Left kidney (tissue), 2 donors: ENCODE measurements around the gene CASK. TPM values are rescaled to one million over a fixed set of nuclear protein-coding genes. Genes with fewer than 3 reads are reported as not detected.
"Not testable (repeated sequence)": the region's sequence is repeated elsewhere in the genome, so short reads cannot be mapped to it uniquely, and the experiment has no call there.

Experiments
- DNase-seq: peaks from one replicate; pipeline ENCODE4 v3.0.0-alpha.2; 2013
- polyA plus RNA-seq: library from polyadenylated mRNA; unstranded; fragments of 120-200 nt; gene quantifications from one replicate; pipeline ENCODE4 v1.2.1, GENCODE V29; 2013; ENCODE audit not compliant: insufficient read length

The CASK gene
- polyA plus RNA-seq, 1 donor: 53.0 TPM

DNA sequence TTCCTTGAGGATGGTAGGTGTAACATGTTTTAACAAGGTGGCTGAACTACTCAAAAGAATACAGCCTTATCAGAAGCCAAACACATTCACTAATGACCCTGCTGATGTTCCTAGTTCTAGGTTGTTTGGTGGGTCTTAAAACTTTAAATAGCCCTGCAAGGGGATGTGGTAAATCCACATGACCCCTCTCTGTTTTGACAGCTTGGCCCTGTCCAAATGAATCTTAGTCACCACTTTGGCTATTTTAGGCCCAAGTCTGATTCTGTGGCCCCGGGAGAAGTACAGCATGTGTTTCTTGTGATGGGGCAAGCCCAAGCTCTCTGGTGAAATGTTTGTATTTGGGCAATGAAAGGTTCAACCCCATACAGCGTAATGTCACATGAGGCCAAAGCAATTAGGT is 289.1 kb downstream of the CASK start:
- no peak for DNase-seq

DNA sequence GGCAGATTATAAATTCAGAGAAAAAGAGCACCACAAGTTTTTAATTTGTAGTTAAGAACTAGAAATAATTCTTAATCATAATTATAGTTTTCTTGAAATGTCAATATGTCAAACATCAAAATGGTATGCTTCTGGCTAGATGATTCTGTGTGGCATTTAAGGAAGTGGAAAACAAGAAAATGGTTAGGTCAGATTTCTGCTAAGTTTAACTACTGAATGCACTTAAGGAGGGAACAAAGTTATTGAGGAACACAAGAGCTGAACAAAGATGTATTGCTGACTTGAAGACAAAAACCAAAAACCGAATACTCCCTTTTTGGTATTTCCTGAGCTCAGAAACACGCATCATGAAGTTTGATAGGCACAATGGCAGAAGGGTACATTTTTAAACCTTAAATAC is 293.3 kb downstream of the CASK start:
- DNase-seq: no peak

DNA sequence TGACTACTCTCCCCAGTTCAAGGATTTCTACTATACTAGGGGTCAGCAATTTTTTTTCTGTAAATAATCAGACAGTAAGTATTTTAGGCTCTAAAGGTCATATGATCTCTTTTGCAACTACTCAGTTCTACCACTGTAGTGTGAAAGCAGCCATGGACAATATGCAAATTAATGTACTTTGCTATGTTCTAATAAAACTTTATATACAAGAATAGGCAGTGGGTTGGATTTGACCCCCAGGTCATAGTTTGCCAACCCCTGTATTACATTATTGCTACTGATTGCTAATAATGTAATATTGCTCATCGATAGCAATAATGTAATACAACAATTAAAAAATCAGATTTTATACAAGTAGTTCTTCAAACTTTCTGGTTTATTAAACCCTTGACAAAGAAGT is 293.8 kb downstream of the CASK start:
- no peak for DNase-seq

DNA sequence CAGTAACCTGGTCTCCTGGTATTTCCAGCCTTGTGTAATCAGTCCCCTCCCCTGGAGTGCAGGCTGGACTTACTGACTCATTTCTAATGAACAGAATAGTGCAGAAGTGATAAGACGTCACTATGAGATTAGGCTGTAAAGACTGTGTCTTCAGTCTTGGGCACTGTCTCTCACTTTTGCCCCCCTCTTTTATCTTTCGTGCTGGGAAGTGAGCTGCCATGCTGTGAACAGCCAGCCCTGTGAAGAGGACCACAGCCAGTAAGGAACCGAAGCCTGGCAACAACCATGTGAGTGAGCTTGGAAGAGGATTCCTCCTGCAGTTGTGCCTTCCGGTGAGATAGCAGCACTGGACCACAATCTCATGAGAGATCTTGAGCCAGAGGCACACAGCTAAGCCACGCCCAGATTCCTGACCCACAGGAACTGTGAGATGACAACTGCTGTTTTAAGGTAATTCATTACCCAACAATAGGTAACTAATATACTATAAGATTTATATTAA is 302.1 kb downstream of the CASK start:
- DNase-seq: no peak

DNA sequence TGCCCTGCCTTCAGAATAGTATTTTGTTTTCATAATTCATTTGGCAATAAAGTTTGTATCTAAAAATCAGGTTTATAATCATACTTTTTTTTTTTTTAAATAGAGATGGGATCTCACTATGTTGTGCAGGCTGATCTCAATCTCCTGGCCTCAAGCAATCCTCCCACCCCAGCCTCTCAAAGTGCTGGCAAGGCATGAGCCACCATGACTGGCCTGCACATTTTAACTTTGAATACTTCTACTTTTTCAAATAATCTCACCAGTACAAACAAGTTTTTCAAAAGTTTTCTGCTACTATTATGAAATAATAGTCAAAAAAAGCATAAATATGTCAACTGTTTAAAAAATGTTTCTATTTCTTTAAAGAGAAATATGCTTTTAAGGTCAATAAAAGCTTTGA is 304.1 kb downstream of the CASK start:
- no peak for DNase-seq

DNA sequence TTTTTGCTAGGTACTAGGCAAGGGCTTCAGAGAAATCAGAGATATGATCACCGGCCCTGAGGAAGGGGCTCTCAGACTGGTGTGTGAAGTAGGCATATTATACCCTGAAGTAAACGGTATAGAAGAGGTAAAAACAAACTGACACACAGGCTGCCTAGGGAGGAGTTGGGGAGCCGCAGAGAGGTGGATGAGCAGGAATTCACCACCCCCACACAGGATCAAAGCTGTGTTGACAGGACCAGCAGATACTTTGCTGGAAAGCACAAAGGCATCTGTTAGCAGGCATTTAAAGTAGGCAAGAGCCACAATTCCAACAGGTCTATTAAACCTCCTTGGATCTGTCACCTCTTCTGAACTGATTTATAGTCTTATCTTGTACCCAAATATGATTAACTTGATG is 306.4 kb downstream of the CASK start:
- no peak for DNase-seq

DNA sequence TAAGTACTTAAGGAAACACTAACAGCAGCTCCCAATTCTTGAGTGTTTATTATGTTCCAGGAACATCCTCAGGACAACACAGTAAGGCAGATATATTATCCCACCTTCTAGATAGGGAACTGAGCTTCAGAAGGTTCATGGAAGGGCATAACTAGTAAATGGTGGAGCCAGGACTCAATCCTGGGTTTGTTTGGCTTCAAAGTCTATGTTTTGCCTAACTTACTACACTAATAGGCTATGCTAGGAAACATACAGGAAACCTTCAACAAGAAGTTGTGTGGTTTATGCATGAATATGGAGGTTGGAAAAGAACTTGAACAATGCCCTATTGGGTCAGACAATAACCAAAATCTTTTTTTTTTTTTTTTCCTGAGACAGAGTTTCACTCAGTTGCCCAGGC is 307.1 kb downstream of the CASK start:
- no peak for DNase-seq

DNA sequence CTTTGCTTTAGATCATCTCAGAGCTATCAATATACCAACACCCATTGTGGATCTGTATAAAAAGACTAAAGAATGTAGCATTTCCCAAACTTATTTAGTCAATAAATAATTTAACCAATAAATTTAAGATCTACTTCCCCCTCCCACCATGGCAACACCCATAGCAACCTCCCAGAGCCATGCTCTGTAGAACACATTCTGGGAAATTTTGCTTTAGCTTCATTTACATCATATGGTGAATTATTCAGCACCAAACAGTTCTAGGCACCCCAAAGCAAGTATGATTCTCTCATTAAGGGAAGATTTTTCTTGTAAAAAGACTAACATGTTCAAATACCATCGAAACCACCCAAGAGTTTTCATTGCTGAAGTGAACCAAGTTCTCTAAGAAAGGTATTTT is 315.1 kb downstream of the CASK start:
- DNase-seq: no peak

DNA sequence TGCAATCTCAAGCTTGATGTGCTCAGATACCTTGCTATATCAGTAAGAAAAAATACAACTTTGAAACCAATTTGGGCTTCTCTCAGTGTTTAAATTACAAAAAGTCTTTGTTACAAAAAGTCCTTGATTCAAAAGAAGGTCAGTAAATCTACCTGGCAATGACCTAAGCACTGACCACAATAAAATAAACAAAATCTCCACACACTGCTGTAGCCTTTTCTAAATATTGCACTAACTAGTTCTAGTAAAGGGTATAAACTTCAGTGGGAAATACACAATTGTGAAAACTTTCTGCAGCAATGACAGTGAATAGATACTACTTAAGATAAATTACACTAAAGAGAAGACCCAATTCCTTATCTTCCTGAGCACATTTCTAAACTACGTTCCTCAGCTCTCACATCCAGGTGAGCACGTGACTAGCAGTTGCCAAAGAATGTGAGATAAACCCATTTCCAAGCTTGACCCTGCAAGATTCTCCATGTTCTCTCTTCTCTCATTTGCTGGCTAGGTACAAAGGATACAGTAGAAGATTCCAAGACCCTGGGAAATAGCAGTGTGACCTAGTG is 316.0 kb downstream of the CASK start:
- DNase-seq: no peak

DNA sequence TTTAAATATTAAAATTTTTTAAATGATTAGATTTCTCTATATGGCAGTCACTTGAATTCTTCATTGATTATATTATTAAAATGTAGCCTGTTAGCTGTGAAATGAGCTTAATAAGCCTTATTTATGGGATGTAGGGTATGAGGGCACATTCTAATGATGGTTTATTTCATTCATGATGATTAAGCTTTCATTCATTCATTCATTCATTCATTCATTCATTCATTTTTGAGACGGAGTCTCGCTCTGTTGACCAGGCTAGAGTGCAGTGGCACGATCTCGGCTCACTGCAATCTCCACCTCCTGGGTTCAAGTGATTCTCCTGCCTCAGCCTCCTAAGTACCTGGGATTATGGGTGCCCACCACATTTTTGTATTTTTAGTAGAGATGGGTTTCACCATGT is 317.3 kb downstream of the CASK start:
- not testable (repeated sequence) for DNase-seq

DNA sequence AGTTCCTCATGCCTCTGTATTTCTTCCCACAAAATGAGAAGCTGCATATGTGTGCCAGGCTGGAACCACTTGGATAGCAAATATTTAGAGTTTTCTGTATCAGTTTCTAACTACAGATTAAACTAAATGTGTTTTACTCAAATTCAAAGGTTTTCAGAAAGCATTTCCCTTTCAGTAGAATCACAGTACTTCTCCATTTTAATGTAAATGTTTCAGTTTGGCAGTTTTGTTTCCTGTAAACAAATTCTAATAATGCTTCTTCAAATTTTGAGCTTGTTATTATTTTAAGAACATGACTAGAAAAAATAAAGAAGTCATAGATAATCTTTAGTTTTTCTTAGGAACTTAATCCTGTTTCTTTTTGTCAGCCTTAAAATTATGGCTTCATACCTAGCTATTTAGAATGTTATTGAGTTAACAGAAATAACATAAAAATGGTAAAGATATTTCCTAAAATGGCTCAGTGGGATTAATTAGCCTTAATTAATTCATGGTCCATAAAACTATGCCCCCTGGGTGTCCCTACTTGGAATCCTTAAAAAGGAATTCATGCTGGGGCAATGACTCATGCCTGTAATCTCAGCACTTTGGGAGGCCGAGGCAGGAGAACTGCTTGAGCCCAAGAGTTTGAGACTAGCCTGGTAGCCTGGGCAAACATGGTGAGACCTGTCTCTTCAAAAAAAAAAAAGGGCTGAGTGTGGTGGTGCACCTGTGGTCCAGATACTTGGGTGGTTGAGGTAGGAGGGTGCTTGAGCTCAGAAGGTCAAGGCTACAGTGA is 318.4 kb downstream of the CASK start:
- DNase-seq: no peak

DNA sequence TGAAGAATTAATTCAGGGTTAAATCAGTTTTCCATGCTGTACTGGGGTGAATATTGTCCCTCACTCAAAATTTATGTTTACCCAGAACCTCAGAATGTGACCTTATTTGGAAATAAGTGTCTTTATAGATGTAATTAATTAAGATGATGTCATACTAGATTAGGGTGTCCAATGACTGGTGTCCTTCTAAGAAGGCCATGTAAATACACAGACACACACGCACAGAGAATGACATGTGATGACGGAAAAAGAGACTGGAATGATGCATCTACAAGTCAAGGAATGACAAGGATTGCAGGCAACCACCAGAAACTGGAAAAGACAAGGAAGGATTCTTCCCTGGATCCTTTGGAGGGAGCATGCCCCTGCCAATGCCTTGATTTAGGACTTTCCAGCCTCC is 319.2 kb downstream of the CASK start:
- no peak for DNase-seq

DNA sequence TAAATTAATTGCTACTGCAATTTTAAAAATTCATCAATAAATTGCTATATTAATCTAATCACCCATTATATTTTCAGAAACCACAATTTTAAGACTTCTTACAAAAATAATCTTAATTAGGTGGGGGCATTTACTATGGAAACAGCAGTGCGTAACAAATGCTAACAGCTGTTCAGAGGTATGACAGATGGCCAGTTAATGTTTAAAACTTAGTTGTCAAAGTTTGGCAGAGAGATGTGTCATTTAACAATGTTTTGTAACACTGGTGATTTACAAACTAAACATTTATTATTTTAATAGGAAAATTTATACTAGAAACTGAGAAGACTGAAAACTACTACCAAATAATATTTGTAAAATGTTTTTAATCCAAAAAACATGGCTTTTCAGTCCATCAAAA is 319.8 kb downstream of the CASK start:
- DNase-seq: no peak

DNA sequence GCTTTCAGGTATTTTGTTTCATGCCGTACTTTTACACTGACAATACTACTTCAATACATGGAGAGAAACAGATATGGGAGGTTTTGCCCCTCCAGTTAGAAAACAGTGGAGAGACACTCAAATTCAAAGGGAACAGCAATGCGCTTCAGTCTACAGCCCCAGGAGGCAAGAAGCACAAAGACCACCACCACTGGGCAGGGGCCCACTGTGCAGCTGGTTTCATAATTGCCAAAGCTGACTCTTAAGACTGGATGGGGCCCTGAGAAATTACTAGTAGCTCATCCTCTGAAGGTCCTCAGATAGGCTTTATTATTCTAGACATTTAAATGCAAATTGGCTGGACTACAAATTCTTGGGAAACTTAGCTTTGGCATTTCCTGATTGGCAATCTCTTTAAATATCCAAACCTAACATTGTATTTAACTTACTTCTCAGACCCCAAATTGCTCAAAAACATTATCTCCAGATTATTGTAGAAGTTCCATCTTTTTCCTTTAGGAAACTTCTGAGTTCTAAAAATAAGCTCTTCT is 320.5 kb downstream of the CASK start:
- no peak for DNase-seq

DNA sequence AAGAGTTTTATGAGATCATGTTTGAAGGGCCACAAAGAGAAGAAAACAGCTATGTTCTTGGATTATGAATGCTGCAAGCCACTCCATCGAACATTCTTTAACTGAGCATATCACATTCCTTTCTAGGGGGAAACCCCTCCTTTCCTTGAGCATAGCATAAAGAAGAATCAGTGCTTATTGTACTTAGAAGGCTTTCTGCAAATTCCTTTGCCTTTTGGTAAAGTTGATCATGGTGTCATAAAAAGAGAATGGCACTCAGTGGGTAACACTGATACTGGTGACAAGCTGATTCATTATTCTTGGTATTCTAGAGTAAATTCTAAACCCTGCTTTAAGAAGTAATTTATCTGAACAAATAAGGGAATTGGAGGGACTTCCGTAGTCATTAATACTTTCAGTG is 323.1 kb downstream of the CASK start:
- no peak for DNase-seq

DNA sequence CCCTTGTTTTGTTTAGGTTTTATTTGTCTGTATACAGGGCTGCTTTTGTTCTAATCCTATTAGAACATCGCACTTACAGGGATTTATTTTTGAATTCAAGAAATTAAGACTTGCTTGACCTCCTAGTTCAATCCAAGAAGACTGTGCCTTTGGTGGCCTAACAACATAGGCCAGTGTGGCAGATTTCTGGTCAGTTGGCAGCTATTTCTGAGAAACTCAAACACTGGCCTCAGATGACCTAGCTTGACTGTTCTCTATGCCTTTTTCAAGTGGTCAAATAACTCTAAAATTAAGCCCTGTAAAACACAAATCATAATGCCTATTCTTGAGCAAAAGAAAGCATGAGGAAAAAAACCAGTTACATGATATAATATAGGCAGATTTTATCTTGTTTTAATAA is 323.8 kb downstream of the CASK start:
- no peak for DNase-seq

DNA sequence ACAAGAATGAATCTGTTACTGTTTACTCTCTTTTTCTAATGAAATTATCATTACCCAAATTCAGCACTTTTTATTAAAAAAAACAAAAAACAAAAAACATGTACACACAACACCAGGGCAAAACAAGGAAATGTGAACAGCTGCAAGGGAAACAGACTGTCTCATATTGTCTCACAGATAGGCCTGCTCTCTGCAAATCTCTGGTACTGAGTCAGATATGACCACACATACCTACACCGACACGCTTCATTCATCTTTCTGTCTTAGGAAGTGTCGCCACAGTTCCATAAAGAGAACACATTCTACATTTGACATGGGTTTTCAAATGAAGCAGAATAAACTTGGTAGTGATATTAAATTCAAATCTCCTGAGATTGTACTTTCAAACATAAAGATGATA is 326.8 kb downstream of the CASK start:
- DNase-seq: no peak

DNA sequence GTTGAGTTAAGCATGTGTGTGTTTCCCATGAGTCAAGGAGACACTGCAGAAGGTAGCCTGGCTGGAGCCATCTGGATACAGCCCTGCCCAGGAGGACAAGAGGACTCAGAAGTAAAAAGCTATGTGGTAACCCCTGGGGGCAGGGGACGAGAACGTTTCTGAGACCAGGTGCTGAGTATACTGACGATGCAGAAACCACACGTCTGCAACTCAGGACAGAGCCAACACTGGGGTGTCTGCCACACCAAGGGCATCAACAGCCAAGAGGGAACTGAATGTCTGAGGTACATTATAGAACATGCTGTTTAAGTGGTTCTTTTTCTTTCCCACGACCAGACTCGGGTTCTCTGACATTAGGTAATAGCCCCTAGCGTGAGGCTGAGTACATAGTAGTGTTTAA is 328.7 kb downstream of the CASK start:
- no peak for DNase-seq

DNA sequence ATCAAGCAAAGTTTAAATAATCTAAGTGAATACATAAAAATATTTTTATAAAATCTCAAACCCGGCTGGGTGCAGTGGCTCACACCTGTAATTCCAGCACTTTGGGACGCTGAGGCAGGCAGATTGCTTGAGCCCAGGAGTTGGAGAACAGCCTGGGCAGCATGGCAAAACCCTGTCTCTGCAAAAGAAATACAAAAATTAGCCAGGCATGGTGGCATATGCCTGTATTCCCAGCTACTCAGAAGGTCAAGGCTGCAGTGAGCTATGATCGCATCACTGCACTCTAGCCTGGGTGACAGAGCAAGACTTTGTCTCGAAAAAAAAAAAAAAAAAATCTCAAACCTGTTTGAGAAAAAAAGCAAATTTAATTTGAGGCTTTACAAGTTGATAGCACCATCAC is 331.4 kb downstream of the CASK start:
- DNase-seq: no peak

DNA sequence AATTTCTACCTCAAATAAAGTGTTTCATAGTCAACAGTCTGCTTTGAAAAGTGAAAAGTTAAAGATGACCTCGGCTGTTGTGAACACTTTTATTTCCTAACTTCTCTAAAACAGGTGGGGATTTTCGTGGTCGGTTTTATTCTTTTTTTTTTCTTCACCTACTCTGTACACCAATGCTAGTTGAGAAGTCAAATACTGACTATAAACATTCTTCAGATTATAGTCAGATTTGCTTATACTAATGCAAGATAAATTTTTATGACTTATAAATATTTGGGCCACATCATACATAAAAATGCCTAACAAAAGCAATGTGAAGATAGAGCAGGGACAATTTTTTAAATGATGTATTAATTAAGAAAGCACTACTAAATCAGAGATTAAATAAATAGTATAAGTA is 332.7 kb downstream of the CASK start:
- DNase-seq: no peak

DNA sequence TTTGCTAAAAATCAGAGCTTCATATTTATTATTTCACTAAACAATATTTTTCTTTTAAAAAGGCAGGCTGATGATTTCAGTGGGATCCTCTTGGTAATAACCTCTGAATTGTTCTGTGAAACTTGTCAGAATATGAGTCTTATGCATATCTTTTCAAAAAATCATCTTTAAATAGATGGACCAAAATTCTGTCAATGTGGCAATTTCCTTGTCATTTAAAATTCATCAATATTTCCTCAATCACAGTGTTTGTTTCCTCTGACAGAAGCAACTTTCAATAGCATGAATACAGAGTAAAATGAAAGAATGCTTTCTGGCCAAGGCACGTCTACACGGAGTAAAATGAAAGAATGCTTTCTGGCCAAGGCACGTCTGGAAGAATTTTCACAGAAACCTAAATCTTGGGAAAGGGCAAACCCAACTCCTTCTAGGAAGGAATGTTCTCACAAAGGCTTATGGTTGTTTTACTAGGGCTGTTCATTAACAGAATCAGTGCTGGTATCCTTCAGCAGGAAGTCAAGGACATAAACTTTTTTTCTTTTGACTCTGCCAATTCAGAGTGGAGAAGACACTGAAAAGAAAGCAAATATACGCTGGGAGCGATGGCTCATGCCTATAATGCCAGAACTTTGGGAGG is 333.6 kb downstream of the CASK start:
- no peak for DNase-seq

DNA sequence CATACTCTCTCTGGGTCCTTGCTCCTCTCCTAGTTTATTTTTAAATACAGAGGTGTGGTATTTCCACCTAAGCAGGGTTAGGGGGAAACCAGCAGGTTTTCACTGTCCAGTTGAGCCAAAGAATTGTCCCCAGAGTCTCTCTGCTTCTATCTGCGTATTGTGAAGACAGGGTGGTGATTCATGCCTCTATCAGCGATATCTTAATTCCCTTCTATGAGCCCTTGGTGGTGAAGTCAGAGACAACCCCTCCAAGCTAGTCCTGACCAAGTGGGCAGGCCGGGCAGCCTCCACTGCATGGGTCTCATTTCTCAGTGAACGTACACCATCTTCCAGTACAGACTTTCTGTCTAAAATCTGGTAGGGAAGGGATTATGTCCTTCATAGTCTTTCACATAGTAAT is 335.1 kb downstream of the CASK start:
- DNase-seq: no peak

DNA sequence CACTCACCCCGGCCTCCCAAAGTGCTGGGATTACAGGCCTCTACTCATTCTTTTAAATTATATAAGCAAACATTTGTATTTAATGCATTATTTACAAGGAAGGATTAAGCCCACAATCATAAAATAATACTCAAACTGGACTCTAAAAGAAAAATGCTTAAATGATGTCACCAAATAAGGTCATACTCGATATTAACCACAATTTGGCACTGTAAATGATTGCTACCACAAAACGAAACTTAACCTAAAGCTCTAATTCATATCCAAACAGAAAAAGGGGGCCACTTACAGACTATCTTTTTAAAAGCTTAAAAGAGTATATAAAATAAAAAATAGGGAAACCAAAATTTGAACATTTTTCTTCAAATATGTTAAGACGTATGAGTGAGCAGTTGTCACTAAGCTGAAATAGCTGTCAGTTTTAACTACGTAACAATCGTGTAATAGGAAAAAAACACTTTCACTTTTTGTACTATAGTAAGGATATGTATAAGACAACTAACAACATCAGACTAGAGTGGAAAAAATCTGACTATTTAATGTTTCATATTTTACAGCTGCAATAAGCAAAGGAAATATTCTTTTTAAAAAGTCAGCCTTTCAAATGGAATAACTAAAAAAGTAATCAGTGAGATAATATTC is 342.8 kb downstream of the CASK start:
- no peak for DNase-seq
